SK-N-SH treated with all-trans-retinoic acid at 6 μM for 48 hours (cell line): ENCODE measurements around the gene CFAP74.

Experiments
- ATAC-seq: fragments of 200-7000 bp; cut with Tn5 transposase; 3 replicates; pipeline ENCODE4 v1.9.1; 2020; ENCODE audit warnings: mild to moderate bottlenecking, moderate library complexity
- ARNTL ChIP-seq: fragments of 450-650 bp; formaldehyde crosslinking; IDR thresholded peaks from 2 replicates; pipeline ENCODE4 v1.5.0; 2020; ENCODE audit warnings: low read depth, mild to moderate bottlenecking, moderate library complexity, borderline replicate concordance
- BACH2 ChIP-seq: fragments of 250-450 bp; sonication (Bioruptor Pico); IDR thresholded peaks from 2 replicates; pipeline ENCODE4 v1.9.0; 2021; ENCODE audit warnings: mild to moderate bottlenecking, borderline replicate concordance
- CSDC2 ChIP-seq: fragments of 250-450 bp; sonication (Bioruptor Pico); IDR thresholded peaks from 2 replicates; pipeline ENCODE4 v1.5.0; 2020; ENCODE audit warnings: mild to moderate bottlenecking, moderate library complexity
- ESRRG ChIP-seq: fragments of 250-450 bp; sonication (Bioruptor Pico); IDR thresholded peaks from 2 replicates; pipeline ENCODE4 v1.6.1; 2021; ENCODE audit warnings: mild to moderate bottlenecking
- GLIS3 ChIP-seq: fragments of 250-450 bp; sonication (Bioruptor Pico); IDR thresholded peaks from 2 replicates; pipeline ENCODE4 v1.5.0; 2020; ENCODE audit warnings: mild to moderate bottlenecking, moderate library complexity
- ISL1 ChIP-seq: fragments of 250-450 bp; sonication (Bioruptor Pico); IDR thresholded peaks from 2 replicates; pipeline ENCODE4 v2.1.2; 2022; ENCODE audit warnings: mild to moderate bottlenecking, moderate library complexity
- OSR1 ChIP-seq: fragments of 250-450 bp; sonication (Bioruptor Pico); IDR thresholded peaks from 2 replicates; pipeline ENCODE4 v1.8.0; 2022; ENCODE audit warnings: moderate library complexity, mild to moderate bottlenecking, inconsistent platforms
- PATZ1 ChIP-seq: fragments of 250-450 bp; sonication (Bioruptor Pico); IDR thresholded peaks from 2 replicates; pipeline ENCODE4 v1.8.0; 2020; ENCODE audit warnings: mild to moderate bottlenecking, moderate library complexity, borderline replicate concordance
- PPARA ChIP-seq: fragments of 250-450 bp; sonication (Bioruptor Pico); IDR thresholded peaks from 2 replicates; pipeline ENCODE4 v1.5.0; 2020; ENCODE audit warnings: mild to moderate bottlenecking, borderline replicate concordance
- RARB ChIP-seq: fragments of 250-450 bp; sonication (Bioruptor Pico); IDR thresholded peaks from 2 replicates; pipeline ENCODE4 v1.8.0; 2021; ENCODE audit warnings: mild to moderate bottlenecking, moderate library complexity
- SNAI2 ChIP-seq: fragments of 250-450 bp; sonication (Bioruptor Pico); IDR thresholded peaks from 2 replicates; pipeline ENCODE4 v1.5.0; 2020; ENCODE audit warnings: mild to moderate bottlenecking, moderate library complexity
- TCF4 ChIP-seq: fragments of 250-450 bp; sonication (Bioruptor Pico); IDR thresholded peaks from 2 replicates; pipeline ENCODE4 v1.8.0; 2021; ENCODE audit warnings: mild to moderate bottlenecking, moderate library complexity, borderline replicate concordance
- TOX ChIP-seq: fragments of 250-450 bp; sonication (Bioruptor Pico); IDR thresholded peaks from 2 replicates; pipeline ENCODE4 v1.8.0; 2021; ENCODE audit warnings: mild to moderate bottlenecking, moderate library complexity, borderline replicate concordance
- ZC3H10 ChIP-seq: fragments of 250-450 bp; sonication (Bioruptor Pico); IDR thresholded peaks from 2 replicates; pipeline ENCODE4 v1.5.1; 2021; ENCODE audit warnings: mild to moderate bottlenecking, moderate library complexity
- ZFP3 ChIP-seq: fragments of 250-450 bp; sonication (Bioruptor Pico); IDR thresholded peaks from 2 replicates; pipeline ENCODE4 v1.5.0; 2020; ENCODE audit warnings: mild to moderate bottlenecking, moderate library complexity
- ZFP30 ChIP-seq: fragments of 450-650 bp; formaldehyde crosslinking; IDR thresholded peaks from 2 replicates; pipeline ENCODE4 v1.5.0; 2022; ENCODE audit warnings: mild to moderate bottlenecking, moderate library complexity
- ZNF565 ChIP-seq: fragments of 450-650 bp; formaldehyde crosslinking; conservative IDR thresholded peaks from 2 replicates; pipeline ENCODE4 v1.5.0; 2020; ENCODE audit warnings: low read depth, mild to moderate bottlenecking, moderate library complexity
- ZNF70 ChIP-seq: fragments of 450-650 bp; formaldehyde crosslinking; IDR thresholded peaks from 2 replicates; pipeline ENCODE4 v1.5.0; 2020; ENCODE audit warnings: mild to moderate bottlenecking, moderate library complexity
- ZNF8 ChIP-seq: fragments of 450-650 bp; formaldehyde crosslinking; IDR thresholded peaks from 2 replicates; pipeline ENCODE4 v1.5.0; 2020; ENCODE audit warnings: mild to moderate bottlenecking, moderate library complexity
- TF ChIP-seq, protein P1 (sequence below): fragments of 250-450 bp; sonication (Bioruptor Pico); IDR thresholded peaks from 2 replicates; pipeline ENCODE4 v1.8.0; 2021; ENCODE audit warnings: low read depth, mild to moderate bottlenecking, moderate library complexity, borderline replicate concordance
- TF ChIP-seq, protein P2 (sequence below): fragments of 250-450 bp; sonication (Bioruptor Pico); IDR thresholded peaks from 2 replicates; pipeline ENCODE4 v1.5.1; 2020; ENCODE audit warnings: low read depth, mild to moderate bottlenecking, moderate library complexity
- TF ChIP-seq, protein P3 (sequence below): fragments of 250-450 bp; sonication (Bioruptor Pico); IDR thresholded peaks from 2 replicates; pipeline ENCODE4 v1.5.0; 2020; ENCODE audit warnings: mild to moderate bottlenecking, moderate library complexity

Gene CFAP74

GRCh38 chr1:1976031-1976430 lies 27.6 kb downstream of the CFAP74 start:
- TF ChIP-seq ISL1 (CRISPR knock-in tag) (no peak), ZNF70 (CRISPR knock-in tag) (no peak), TOX (CRISPR knock-in tag) (no peak), PATZ1 (CRISPR knock-in tag) (no peak), CSDC2 (CRISPR knock-in tag) (no peak), ZNF565 (CRISPR knock-in tag) (no peak), ARNTL (CRISPR knock-in tag) (no peak), PPARA (no peak), RARB (CRISPR knock-in tag) (no peak), ESRRG (CRISPR knock-in tag) (no peak), ZFP30 (CRISPR knock-in tag) (no peak), GLIS3 (no peak), OSR1 (CRISPR knock-in tag) (no peak), ZFP3 (CRISPR knock-in tag) (no peak), SNAI2 (no peak), ZC3H10 (CRISPR knock-in tag) (no peak), ZNF8 (no peak)
- TF ChIP-seq, protein P1, sequence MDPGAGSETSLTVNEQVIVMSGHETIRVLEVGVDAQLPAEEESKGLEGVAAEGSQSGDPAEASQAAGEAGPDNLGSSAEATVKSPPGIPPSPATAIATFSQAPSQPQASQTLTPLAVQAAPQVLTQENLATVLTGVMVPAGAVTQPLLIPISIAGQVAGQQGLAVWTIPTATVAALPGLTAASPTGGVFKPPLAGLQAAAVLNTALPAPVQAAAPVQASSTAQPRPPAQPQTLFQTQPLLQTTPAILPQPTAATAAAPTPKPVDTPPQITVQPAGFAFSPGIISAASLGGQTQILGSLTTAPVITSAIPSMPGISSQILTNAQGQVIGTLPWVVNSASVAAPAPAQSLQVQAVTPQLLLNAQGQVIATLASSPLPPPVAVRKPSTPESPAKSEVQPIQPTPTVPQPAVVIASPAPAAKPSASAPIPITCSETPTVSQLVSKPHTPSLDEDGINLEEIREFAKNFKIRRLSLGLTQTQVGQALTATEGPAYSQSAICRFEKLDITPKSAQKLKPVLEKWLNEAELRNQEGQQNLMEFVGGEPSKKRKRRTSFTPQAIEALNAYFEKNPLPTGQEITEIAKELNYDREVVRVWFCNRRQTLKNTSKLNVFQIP (CRISPR knock-in tag) = no peak
- no peak for ATAC-seq

- ATAC-seq = no peak
- TF ChIP-seq ZFP30 (CRISPR knock-in tag) = no peak
- TF ChIP-seq ZNF70 (CRISPR knock-in tag) = no peak
- TF ChIP-seq ZC3H10 (CRISPR knock-in tag) = no peak
- TF ChIP-seq ISL1 (CRISPR knock-in tag) = no peak
- TF ChIP-seq TCF4 (CRISPR knock-in tag) = no peak
- TF ChIP-seq PATZ1 (CRISPR knock-in tag) = no peak
- TF ChIP-seq, protein P2, sequence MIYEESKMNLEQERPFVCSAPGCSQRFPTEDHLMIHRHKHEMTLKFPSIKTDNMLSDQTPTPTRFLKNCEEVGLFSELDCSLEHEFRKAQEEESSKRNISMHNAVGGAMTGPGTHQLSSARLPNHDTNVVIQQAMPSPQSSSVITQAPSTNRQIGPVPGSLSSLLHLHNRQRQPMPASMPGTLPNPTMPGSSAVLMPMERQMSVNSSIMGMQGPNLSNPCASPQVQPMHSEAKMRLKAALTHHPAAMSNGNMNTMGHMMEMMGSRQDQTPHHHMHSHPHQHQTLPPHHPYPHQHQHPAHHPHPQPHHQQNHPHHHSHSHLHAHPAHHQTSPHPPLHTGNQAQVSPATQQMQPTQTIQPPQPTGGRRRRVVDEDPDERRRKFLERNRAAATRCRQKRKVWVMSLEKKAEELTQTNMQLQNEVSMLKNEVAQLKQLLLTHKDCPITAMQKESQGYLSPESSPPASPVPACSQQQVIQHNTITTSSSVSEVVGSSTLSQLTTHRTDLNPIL (CRISPR knock-in tag) = no peak
- no peak for TF ChIP-seq TOX (CRISPR knock-in tag)
- no peak for TF ChIP-seq ZNF565 (CRISPR knock-in tag)
- no peak for TF ChIP-seq BACH2 (CRISPR knock-in tag)
- TF ChIP-seq PPARA = no peak
- no peak for TF ChIP-seq GLIS3
- TF ChIP-seq RARB (CRISPR knock-in tag) = no peak
- no peak for TF ChIP-seq OSR1 (CRISPR knock-in tag)
- no peak for TF ChIP-seq SNAI2
- TF ChIP-seq, protein P3, sequence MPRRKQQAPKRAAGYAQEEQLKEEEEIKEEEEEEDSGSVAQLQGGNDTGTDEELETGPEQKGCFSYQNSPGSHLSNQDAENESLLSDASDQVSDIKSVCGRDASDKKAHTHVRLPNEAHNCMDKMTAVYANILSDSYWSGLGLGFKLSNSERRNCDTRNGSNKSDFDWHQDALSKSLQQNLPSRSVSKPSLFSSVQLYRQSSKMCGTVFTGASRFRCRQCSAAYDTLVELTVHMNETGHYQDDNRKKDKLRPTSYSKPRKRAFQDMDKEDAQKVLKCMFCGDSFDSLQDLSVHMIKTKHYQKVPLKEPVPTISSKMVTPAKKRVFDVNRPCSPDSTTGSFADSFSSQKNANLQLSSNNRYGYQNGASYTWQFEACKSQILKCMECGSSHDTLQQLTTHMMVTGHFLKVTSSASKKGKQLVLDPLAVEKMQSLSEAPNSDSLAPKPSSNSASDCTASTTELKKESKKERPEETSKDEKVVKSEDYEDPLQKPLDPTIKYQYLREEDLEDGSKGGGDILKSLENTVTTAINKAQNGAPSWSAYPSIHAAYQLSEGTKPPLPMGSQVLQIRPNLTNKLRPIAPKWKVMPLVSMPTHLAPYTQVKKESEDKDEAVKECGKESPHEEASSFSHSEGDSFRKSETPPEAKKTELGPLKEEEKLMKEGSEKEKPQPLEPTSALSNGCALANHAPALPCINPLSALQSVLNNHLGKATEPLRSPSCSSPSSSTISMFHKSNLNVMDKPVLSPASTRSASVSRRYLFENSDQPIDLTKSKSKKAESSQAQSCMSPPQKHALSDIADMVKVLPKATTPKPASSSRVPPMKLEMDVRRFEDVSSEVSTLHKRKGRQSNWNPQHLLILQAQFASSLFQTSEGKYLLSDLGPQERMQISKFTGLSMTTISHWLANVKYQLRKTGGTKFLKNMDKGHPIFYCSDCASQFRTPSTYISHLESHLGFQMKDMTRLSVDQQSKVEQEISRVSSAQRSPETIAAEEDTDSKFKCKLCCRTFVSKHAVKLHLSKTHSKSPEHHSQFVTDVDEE (CRISPR knock-in tag) = no peak
- no peak for TF ChIP-seq ARNTL (CRISPR knock-in tag)
- TF ChIP-seq ESRRG (CRISPR knock-in tag) = no peak
- TF ChIP-seq ZNF8 = no peak
Observed at GRCh38 chr1:1975535-1975934, 28.1 kb downstream of the CFAP74 start.
